Neural progenitor cell (in vitro differentiated cells): ENCODE results near the gene ALDH3B2.
"Not testable (repeated sequence)": the region's sequence is repeated elsewhere in the genome, so short reads cannot be mapped to it uniquely, and the experiment has no call there.

Source experiments
- EZH2 ChIP-seq: fragments of 200-600 bp; sonication (generic); IDR thresholded peaks from 2 replicates; pipeline ENCODE4 v1.6.1; 2017; ENCODE audit warnings: antibody characterized with exemption, mild to moderate bottlenecking, moderate library complexity
- EZH2phosphoT487 ChIP-seq: fragments of 200-600 bp; sonication (generic); IDR thresholded peaks from 2 replicates; pipeline ENCODE4 v1.6.1; 2017; ENCODE audit warnings: antibody characterized with exemption
- TF ChIP-seq, protein P1 (sequence below): fragments of 200-600 bp; sonication (generic); IDR thresholded peaks from 2 replicates; pipeline ENCODE4 v1.5.1; 2017; ENCODE audit warnings: antibody characterized with exemption, mild to moderate bottlenecking

- TF ChIP-seq, protein P1, sequence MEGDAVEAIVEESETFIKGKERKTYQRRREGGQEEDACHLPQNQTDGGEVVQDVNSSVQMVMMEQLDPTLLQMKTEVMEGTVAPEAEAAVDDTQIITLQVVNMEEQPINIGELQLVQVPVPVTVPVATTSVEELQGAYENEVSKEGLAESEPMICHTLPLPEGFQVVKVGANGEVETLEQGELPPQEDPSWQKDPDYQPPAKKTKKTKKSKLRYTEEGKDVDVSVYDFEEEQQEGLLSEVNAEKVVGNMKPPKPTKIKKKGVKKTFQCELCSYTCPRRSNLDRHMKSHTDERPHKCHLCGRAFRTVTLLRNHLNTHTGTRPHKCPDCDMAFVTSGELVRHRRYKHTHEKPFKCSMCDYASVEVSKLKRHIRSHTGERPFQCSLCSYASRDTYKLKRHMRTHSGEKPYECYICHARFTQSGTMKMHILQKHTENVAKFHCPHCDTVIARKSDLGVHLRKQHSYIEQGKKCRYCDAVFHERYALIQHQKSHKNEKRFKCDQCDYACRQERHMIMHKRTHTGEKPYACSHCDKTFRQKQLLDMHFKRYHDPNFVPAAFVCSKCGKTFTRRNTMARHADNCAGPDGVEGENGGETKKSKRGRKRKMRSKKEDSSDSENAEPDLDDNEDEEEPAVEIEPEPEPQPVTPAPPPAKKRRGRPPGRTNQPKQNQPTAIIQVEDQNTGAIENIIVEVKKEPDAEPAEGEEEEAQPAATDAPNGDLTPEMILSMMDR, result not testable (repeated sequence)
- not testable (repeated sequence) for TF ChIP-seq EZH2phosphoT487, EZH2
Observed at GRCh38 chr11:67621928-67622327, 52.5 kb downstream of the ALDH3B2 start.
